Gastroesophageal sphincter (tissue), 3 donors: ENCODE data around the gene SMAD3.

Source experiments
- CTCF ChIP-seq, 4 experiments: fragments of 200-600 bp in 2 of 4; fragments of 450-650 bp in 2 of 4; sonication (generic) in 1 of 4; IDR thresholded peaks; one replicate each; pipeline ENCODE4 v1.5.1; 2017 to 2019; ENCODE audit warnings: antibody characterized with exemption in 4 of 4, mild to moderate bottlenecking in 2 of 4, moderate library complexity in 2 of 4
- EP300 ChIP-seq: sonication (generic); formaldehyde crosslinking; IDR thresholded peaks from one replicate; pipeline ENCODE4 v1.6.1; 2017; ENCODE audit warnings: antibody characterized with exemption, mild to moderate bottlenecking
- POLR2A ChIP-seq, 2 donors: fragments of 450-650 bp; IDR thresholded peaks; one replicate each; pipeline ENCODE4 v1.6.1; 2017; ENCODE audit warnings: antibody characterized with exemption in 2 of 2, mild to moderate bottlenecking in 2 of 2, moderate library complexity in 1 of 2
- POLR2AphosphoS5 ChIP-seq: sonication (generic); formaldehyde crosslinking; IDR thresholded peaks from one replicate; pipeline ENCODE4 v1.6.1; 2017; ENCODE audit warnings: antibody characterized with exemption

DNA sequence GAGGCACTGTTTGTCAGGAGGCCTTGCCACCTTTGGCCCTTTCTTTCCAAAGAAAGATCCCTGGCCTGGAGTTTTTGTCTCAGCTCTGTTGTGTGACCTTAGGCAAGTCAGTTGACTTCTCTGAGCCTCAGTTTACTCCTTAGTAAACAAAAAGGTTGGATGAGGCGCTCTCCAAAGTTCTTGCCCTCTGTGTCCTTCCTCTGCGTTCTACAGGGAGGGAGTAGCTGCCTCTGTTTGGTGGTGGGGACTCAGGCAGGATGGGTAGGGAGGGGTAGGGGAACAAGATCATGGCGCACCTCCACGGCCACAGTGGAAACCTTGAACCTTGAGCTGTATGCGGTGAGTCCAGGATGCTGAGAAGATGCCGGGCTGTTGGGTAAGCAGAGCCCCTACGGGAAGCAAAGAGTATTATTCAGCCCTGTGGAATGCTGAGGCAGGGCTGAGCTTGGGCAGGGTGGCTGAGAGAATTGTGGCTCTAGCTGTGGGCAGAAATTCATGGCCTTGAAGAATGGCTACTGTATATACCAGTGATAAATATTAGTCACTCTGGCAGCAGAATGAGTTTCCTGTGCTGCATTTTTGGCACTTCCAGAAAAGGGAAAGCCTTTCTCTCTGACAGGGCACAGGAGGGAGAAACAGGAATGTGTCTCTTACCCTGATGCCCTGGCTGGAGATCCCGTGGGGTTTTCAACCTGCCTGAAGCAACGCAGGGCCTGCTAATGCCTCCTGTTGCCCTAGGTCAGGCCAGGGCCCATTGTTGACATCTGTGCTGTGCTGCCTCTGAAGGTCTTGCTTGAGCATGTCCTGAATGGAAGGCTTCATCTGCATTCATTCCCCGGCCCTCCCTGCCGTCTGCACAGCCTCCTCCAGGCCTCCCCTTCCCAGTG, 39.9 kb downstream of the SMAD3 start:
- peak in 2 of 4 experiments; percentile 49 to 52 for TF ChIP-seq CTCF (IDR thresholded peaks at IDR 0.05)
- TF ChIP-seq POLR2A (IDR thresholded peaks at IDR 0.05), result no peak
- TF ChIP-seq EP300, result no peak
- peak; percentile 95 for TF ChIP-seq POLR2AphosphoS5
